Measurements from ENCODE around the gene SPTBN4.
"Not testable (repeated sequence)": the region's sequence is repeated elsewhere in the genome, so short reads cannot be mapped to it uniquely, and the experiment has no call there.

DNA sequence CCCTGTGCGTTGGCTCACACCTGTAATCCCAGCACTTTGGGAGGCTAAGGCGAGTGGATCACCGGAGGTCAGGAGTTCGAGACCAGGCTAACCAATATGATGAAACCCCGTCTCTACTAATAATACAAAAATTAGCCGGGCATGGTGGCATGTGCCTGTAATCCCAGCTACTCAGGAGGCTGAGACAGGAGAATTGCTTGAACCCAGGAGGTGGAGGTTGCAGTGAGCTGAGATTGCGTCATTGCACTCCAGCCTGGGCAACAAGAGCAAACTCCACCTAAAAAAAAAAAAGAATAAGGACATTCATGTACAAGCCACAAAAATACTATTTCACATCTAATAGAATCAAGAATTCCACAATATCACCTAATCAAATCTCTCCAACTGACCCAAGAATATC is 38.6 kb upstream of the SPTBN4 start:
- TF ChIP-seq POLR2A, EP300 (IDR thresholded peaks at IDR 0.05): not testable (repeated sequence)
- TF ChIP-seq, protein P1, sequence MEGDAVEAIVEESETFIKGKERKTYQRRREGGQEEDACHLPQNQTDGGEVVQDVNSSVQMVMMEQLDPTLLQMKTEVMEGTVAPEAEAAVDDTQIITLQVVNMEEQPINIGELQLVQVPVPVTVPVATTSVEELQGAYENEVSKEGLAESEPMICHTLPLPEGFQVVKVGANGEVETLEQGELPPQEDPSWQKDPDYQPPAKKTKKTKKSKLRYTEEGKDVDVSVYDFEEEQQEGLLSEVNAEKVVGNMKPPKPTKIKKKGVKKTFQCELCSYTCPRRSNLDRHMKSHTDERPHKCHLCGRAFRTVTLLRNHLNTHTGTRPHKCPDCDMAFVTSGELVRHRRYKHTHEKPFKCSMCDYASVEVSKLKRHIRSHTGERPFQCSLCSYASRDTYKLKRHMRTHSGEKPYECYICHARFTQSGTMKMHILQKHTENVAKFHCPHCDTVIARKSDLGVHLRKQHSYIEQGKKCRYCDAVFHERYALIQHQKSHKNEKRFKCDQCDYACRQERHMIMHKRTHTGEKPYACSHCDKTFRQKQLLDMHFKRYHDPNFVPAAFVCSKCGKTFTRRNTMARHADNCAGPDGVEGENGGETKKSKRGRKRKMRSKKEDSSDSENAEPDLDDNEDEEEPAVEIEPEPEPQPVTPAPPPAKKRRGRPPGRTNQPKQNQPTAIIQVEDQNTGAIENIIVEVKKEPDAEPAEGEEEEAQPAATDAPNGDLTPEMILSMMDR (IDR thresholded peaks at IDR 0.05) = not testable (repeated sequence)

Data from ovary (tissue), 3 donors.